Loucy (cell line): ENCODE results near the gene BTBD3.

Experiments
- H2AFZ ChIP-seq: fragments of 200-600 bp; sonication (generic); 2 replicates; pipeline ENCODE4 v1.6.0; 2016; ENCODE audit warnings: antibody characterized with exemption, mild to moderate bottlenecking, low read length, moderate library complexity
- H3F3A ChIP-seq: fragments of 200-600 bp; 2 replicates; pipeline ENCODE4 v1.6.0; 2016; ENCODE audit warnings: antibody characterized with exemption, low read depth, mild to moderate bottlenecking
- H3K27me3 ChIP-seq: fragments of 200-600 bp; sonication (generic); 2 replicates; pipeline ENCODE4 v1.6.1; 2014; ENCODE audit warnings: low read length, mild to moderate bottlenecking; ENCODE audit not compliant: insufficient read depth, poor library complexity, severe bottlenecking
- H3K36me3 ChIP-seq: fragments of 200-600 bp; sonication (generic); 2 replicates; pipeline ENCODE4 v1.6.1; 2016; ENCODE audit warnings: low read length; ENCODE audit not compliant: insufficient read depth
- H3K4me1 ChIP-seq: fragments of 200-600 bp; sonication (generic); 2 replicates; pipeline ENCODE4 v1.5.1; 2014; ENCODE audit warnings: low read length, mild to moderate bottlenecking; ENCODE audit not compliant: insufficient read depth, poor library complexity, severe bottlenecking
- H3K4me2 ChIP-seq: fragments of 200-600 bp; sonication (generic); 2 replicates; pipeline ENCODE4 v1.6.0; 2014; ENCODE audit warnings: antibody characterized with exemption, low read length, low read depth, mild to moderate bottlenecking; ENCODE audit not compliant: poor library complexity, severe bottlenecking
- H3K4me3 ChIP-seq: fragments of 200-600 bp; sonication (generic); 2 replicates; pipeline ENCODE4 v1.5.1; 2014; ENCODE audit warnings: low read length, mild to moderate bottlenecking, mixed read lengths; ENCODE audit not compliant: poor library complexity, severe bottlenecking
- H3K79me2 ChIP-seq: fragments of 200-600 bp; sonication (generic); 2 replicates; pipeline ENCODE4 v1.6.1; 2014; ENCODE audit warnings: low read length; ENCODE audit not compliant: insufficient read depth
- H3K9ac ChIP-seq: fragments of 200-600 bp; sonication (generic); 2 replicates; pipeline ENCODE4 v1.6.0; 2014; ENCODE audit warnings: mild to moderate bottlenecking, low read depth, low read length, moderate library complexity; ENCODE audit not compliant: poor library complexity, severe bottlenecking
- H3K9me2 ChIP-seq: fragments of 200-600 bp; sonication (generic); replicated peaks from 2 replicates; pipeline ENCODE4 v1.6.1; 2016; ENCODE audit warnings: low read depth, low read length, mixed read lengths
- H3K9me3 ChIP-seq: fragments of 200-600 bp; sonication (generic); 2 replicates; pipeline ENCODE4 v1.6.1; 2014; ENCODE audit warnings: mild to moderate bottlenecking, antibody characterized with exemption, low read length, low read depth; ENCODE audit not compliant: insufficient read depth
- H4K20me1 ChIP-seq: fragments of 200-600 bp; sonication (generic); 2 replicates; pipeline ENCODE4 v1.6.0; 2014; ENCODE audit warnings: antibody characterized with exemption, low read length, mild to moderate bottlenecking; ENCODE audit not compliant: insufficient read depth, poor library complexity, severe bottlenecking
- EZH2phosphoT487 ChIP-seq: fragments of 200-600 bp; IDR thresholded peaks from 2 replicates; pipeline ENCODE4 v1.6.1; 2018; ENCODE audit warnings: antibody characterized with exemption, mild to moderate bottlenecking, moderate library complexity, borderline replicate concordance
- TF ChIP-seq, protein P1 (sequence below): fragments of 200-600 bp; sonication (generic); conservative IDR thresholded peaks from 2 replicates; pipeline ENCODE4 v1.5.1; 2014; ENCODE audit warnings: mild to moderate bottlenecking, antibody characterized with exemption, low read length

The BTBD3 gene

DNA sequence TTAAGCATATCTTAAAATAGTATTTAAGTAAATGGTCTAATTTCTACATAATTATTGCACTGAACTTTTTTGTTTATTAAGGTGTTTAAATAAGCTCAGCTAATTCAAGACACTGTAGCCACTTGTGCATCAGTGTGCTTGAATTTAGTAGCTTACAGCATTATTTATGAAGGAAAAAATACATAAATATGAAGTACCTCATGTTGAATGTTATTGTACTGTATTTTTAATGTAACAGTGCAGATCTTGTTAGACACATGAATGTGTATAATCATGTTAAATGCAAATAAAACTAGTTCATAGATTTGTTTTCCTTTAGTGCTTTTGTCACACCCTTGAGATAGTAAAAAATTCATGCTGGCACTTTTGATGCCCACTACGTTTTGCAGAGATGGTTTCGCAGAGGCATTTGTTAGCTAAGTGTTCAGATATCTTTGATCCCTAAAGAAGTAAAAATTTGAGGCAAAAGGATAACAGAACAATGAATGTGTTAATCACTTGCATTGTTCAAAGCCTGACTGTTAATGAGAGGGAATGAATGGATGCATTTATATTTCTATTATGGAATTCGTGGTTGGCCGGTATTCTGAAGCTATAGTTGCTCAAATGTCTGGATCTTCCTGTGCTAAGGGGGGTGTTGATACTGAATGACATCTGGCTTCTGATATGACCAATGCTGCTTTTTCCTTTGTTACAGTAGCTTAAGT lies 8.8 kb downstream of the BTBD3 start:
- no peaks in the 10 kb centered on the region for H4K20me1 ChIP-seq
- H2AFZ ChIP-seq: no peak overlapping the region
- no peak overlapping the region for H3K9ac ChIP-seq
- TF ChIP-seq EZH2phosphoT487: no peak
- TF ChIP-seq, protein P1, sequence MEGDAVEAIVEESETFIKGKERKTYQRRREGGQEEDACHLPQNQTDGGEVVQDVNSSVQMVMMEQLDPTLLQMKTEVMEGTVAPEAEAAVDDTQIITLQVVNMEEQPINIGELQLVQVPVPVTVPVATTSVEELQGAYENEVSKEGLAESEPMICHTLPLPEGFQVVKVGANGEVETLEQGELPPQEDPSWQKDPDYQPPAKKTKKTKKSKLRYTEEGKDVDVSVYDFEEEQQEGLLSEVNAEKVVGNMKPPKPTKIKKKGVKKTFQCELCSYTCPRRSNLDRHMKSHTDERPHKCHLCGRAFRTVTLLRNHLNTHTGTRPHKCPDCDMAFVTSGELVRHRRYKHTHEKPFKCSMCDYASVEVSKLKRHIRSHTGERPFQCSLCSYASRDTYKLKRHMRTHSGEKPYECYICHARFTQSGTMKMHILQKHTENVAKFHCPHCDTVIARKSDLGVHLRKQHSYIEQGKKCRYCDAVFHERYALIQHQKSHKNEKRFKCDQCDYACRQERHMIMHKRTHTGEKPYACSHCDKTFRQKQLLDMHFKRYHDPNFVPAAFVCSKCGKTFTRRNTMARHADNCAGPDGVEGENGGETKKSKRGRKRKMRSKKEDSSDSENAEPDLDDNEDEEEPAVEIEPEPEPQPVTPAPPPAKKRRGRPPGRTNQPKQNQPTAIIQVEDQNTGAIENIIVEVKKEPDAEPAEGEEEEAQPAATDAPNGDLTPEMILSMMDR: no peak
- H3K9me2 ChIP-seq: no peaks in the 10 kb centered on the region
- H3K27me3 ChIP-seq: no peaks in the 10 kb centered on the region
- H3K9me3 ChIP-seq: no peaks in the 10 kb centered on the region
- H3K4me2 ChIP-seq: no peak overlapping the region
- no peaks in the 10 kb centered on the region for H3K79me2 ChIP-seq
- H3K4me3 ChIP-seq: no peak overlapping the region
- no peaks in the 10 kb centered on the region for H3K4me1 ChIP-seq
- H3F3A ChIP-seq: no peaks in the 10 kb centered on the region
- H3K36me3 ChIP-seq: peaks cover 50% of the 10 kb centered on the region; the same call in 1 of the 2 replicates

DNA sequence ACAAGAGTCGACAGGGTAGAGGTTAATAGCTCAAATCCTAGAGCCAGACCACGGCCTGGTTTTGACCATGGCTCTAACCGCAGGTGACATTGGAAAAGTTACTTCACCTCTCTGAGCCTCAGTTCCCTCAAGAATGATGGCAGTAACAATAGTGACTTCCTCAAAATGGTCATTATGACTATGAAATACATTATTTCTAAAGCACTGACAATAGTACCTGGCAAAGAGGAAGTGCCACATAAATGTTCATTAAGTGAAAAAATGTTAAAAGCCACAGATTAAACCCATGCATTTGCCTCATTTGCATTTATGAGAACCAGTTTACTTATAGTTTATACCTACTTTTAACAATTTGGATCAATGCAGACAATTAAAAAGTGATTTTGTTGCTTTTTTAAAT lies 12.3 kb downstream of the BTBD3 start:
- Histone ChIP-seq H3K27me3 (no peaks in the 10 kb centered on the region), H4K20me1 (no peaks in the 10 kb centered on the region), H3F3A (no peaks in the 10 kb centered on the region), H3K9me2 (no peaks in the 10 kb centered on the region), H3K9me3 (no peaks in the 10 kb centered on the region), H3K4me1 (peaks cover 8% of the 10 kb centered on the region), H3K4me2 (no peak overlapping the region), H3K36me3 (peaks cover 18% of the 10 kb centered on the region; the same call in 1 of the 2 replicates), H3K79me2 (no peaks in the 10 kb centered on the region), H3K9ac (no peak overlapping the region), H3K4me3 (no peak overlapping the region), H2AFZ (no peak overlapping the region)
- TF ChIP-seq EZH2phosphoT487: no peak
- TF ChIP-seq, protein P1: no peak

DNA sequence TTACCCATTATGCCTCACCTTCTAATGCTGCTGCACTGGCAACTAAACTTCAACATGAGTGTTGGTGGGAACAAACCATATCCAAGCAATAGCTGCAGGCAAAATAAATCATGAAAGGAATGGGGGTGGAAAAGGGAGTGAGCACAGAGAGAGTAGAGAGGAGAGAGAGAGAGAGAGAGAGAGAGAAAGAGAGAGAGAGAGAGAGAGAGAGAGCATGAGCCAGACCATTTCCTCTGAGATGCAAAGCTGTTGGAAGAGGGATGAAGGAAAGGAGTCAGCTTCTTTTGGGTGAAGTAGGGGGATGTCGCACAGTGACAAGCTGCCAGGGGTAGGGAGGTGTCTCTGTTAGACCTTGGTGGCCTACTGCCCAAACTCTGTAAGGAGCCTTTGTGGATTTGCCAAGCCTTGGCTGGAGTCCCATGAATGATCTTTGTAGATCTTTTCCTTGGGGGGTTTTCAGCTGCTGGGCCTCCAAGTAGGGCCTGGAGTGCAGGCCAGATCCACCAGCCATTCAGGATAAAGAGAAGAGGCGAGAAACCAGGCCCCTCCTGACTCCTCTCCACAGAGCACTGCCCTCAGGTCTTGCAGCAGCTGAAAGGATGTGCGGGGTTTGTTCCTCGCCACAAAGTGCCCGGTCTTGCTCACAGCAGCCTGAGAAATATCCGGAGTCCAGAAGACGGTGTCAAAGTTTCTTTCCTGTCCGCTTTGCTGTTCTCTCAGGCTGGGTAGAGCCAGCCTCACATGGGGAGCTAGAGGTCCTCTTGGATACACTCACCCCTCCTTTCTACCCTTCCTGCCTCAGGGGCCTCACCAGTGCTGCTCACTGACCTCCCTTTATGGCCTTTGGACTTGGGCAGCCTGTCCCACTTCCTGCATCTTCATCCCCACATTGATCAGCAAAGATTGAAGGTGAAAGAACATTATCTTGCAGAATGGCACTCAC lies 17.8 kb downstream of the BTBD3 start:
- no peak overlapping the region for H3K4me3 ChIP-seq
- H3K27me3 ChIP-seq: no peaks in the 10 kb centered on the region
- no peaks in the 10 kb centered on the region for H3K79me2 ChIP-seq
- H3K4me1 ChIP-seq: peaks cover 8% of the 10 kb centered on the region
- no peaks in the 10 kb centered on the region for H3K9me3 ChIP-seq
- no peaks in the 10 kb centered on the region for H3F3A ChIP-seq
- no peaks in the 10 kb centered on the region for H4K20me1 ChIP-seq
- H3K4me2 ChIP-seq: no peak overlapping the region
- no peaks in the 10 kb centered on the region for H3K9me2 ChIP-seq
- TF ChIP-seq, protein P1: no peak
- no peak overlapping the region for H2AFZ ChIP-seq
- H3K36me3 ChIP-seq: no peaks in the 10 kb centered on the region
- H3K9ac ChIP-seq: no peak overlapping the region
